Vagina (tissue), 2 donors: ENCODE measurements around the gene FCN2.

Source experiments
- POLR2A ChIP-seq, 2 donors: fragments of 450-650 bp; IDR thresholded peaks; one replicate each; pipeline ENCODE4 v1.6.1; 2017; ENCODE audit warnings: antibody characterized with exemption in 2 of 2, mild to moderate bottlenecking in 2 of 2, moderate library complexity in 2 of 2
- POLR2AphosphoS5 ChIP-seq, 2 donors: sonication (generic); formaldehyde crosslinking; IDR thresholded peaks; one replicate each; pipeline ENCODE4 v1.9.0; 2017; ENCODE audit warnings: antibody characterized with exemption in 2 of 2, mild to moderate bottlenecking in 2 of 2, low read depth in 1 of 2; ENCODE audit not compliant: insufficient read depth in 1 of 2
- TF ChIP-seq, protein P1 (sequence below), 3 experiments: fragments of 450-650 bp in 2 of 3; fragments of 200-600 bp in 1 of 3; sonication (generic) in 1 of 3; IDR thresholded peaks; one replicate each; pipeline ENCODE4 v1.5.1; 2017 to 2019; ENCODE audit warnings: antibody characterized with exemption in 3 of 3, mild to moderate bottlenecking in 2 of 3, moderate library complexity in 2 of 3

DNA sequence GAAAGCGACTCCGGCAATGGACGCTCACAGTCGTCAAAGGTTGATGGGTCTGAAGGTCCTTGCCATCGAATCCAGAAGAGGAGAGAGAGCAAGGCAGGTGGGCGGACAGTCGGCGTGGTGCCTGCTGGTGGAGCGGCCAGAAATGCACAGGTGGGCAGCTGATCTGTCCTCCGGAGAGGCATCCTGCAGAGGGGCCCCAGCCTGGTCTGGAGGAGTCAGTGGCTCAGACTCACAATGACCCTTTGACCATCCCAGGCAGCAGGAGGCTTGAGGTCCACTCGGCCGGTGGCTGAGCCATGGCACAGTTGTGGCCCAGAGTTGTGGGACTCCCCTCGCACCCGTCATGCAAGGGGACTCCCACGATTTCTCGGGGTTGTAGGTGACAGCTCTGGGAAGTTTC lies 34.4 kb upstream of the FCN2 start:
- TF ChIP-seq POLR2AphosphoS5 (IDR thresholded peaks at IDR 0.05; ENCODE audit: insufficient read depth in 1 of 2, low read depth in 1 of 2) (no peak), POLR2A (IDR thresholded peaks at IDR 0.05) (no peak)
- TF ChIP-seq, protein P1, sequence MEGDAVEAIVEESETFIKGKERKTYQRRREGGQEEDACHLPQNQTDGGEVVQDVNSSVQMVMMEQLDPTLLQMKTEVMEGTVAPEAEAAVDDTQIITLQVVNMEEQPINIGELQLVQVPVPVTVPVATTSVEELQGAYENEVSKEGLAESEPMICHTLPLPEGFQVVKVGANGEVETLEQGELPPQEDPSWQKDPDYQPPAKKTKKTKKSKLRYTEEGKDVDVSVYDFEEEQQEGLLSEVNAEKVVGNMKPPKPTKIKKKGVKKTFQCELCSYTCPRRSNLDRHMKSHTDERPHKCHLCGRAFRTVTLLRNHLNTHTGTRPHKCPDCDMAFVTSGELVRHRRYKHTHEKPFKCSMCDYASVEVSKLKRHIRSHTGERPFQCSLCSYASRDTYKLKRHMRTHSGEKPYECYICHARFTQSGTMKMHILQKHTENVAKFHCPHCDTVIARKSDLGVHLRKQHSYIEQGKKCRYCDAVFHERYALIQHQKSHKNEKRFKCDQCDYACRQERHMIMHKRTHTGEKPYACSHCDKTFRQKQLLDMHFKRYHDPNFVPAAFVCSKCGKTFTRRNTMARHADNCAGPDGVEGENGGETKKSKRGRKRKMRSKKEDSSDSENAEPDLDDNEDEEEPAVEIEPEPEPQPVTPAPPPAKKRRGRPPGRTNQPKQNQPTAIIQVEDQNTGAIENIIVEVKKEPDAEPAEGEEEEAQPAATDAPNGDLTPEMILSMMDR (IDR thresholded peaks at IDR 0.05) = no peak
